ENCODE results near the gene SLC15A1.

DNA sequence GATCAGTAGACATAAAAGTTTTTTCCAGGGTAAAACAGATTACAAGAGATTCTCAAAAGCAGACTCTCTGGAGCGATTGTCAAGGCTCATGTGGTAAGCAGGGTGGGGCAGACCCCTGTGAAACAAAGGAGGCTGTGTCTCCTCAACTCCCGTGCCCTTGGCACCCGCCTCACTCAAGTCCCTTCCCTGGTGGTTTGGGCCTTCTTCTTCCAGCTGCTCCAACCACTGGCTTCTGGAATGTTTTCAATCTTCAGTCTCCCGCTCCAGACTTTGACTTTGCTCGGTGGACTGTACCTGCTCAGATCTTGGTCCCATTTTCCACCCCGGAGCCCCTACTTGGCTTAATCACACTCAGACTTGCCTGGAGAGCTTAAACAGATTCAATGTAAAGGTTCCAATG is 100.7 kb downstream of the SLC15A1 start:
- TF ChIP-seq CTCF (IDR thresholded peaks at IDR 0.05) (no peak), POLR2A (IDR thresholded peaks at IDR 0.05) (no peak)
